Muscle layer of colon (tissue), 2 donors: ENCODE data around the gene PACC1.
A peak's percentile ranks its signal among the peaks of the same experiment; 100 is the strongest.
"Not testable (repeated sequence)": the region's sequence is repeated elsewhere in the genome, so short reads cannot be mapped to it uniquely, and the experiment has no call there.

ENCODE experiments used
- H3K27ac ChIP-seq: one replicate; pipeline ENCODE4 v1.7.0; 2013; ENCODE audit warnings: low read depth, mild to moderate bottlenecking, low read length, moderate library complexity
- H3K27me3 ChIP-seq, 2 donors: one replicate each; pipeline ENCODE4 v1.7.0; 2013; ENCODE audit warnings: low read length in 2 of 2, mild to moderate bottlenecking in 2 of 2; ENCODE audit not compliant: insufficient read depth in 2 of 2, control insufficient read depth in 1 of 2
- H3K36me3 ChIP-seq: one replicate; pipeline ENCODE4 v1.7.0; 2013; ENCODE audit warnings: mild to moderate bottlenecking, low read length; ENCODE audit not compliant: insufficient read depth
- H3K4me1 ChIP-seq: one replicate; pipeline ENCODE4 v1.7.0; 2013; ENCODE audit warnings: mild to moderate bottlenecking, low read length; ENCODE audit not compliant: insufficient read depth
- H3K4me3 ChIP-seq, 2 donors: one replicate each; pipeline ENCODE4 v1.7.0; 2013; ENCODE audit warnings: low read length in 2 of 2, low read depth in 1 of 2, mild to moderate bottlenecking in 1 of 2, moderate library complexity in 1 of 2
- H3K9ac ChIP-seq: one replicate; pipeline ENCODE4 v1.7.0; 2013; ENCODE audit warnings: low read length
- H3K9me3 ChIP-seq: one replicate; pipeline ENCODE4 v1.7.0; 2013; ENCODE audit warnings: mild to moderate bottlenecking, low read length
- donor health status: abdominal sarcoma.
- donor health status: Adenocarcinoma of cecum.

The PACC1 gene

DNA sequence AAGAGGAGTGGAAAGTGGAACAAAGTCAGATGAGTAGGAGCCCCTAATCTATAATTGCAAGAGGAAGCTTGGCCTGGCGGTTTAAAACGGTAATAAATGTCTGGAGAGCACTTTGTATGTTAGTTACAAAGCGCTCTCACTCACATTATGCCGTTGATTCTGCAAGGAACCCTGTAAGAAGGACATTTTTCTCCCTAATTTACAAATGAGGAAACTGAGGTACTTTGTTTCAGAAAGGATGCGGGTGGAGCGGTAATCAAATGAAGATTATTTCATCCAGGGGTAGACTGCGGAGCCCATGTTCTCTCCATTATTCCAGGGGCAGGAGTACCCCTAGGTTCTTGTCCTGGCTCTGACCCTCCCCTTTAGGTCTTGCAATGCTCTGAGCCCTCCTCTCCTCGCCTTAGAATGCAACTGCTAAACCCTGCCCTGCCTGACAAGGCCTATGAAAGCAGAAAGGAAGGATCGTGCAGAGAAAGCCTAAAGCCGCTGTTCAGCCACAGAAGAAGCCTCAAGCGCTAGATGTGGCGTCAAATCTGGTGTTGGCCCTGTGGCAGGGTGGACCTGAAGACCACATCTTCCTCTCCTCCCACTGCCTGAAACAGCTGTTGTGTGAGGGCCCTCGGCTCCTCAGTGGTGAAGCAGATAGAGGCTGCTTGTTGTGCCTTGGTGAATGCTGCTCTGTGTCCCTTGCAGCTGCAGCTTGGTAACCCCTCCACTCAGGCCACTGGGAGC, 588 bp upstream of the PACC1 start:
- Histone ChIP-seq H3K9me3 (no peaks in the 10 kb centered on the region), H3K4me3 (peak overlapping the region in 1 of 2 donors; percentile 88), H3K36me3 (no peaks in the 10 kb centered on the region), H3K4me1 (peaks cover 7% of the 10 kb centered on the region), H3K27me3 (no peaks in the 10 kb centered on the region), H3K27ac (peak overlapping the region; percentile 52), H3K9ac (no peak overlapping the region)

DNA sequence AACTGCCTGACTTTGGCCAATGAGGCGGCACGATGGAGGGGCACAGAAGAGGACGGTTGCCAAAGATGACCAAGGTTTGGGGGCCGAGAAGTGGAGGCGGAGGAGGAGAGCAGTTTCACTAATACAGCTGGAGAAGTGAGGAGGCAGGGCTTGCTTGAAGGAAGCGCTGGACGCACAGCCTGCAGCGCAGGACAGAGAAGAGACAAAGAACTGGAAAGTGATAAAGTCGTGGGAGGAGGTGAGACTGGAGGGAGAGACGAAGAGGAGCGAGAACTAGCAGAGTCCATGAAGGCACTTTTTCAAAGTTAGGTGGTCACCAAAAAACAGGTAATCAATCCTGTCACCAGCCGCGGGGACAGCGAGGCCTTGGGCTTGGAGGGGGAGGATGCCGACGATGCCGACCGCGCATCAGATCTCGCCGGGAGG, 771 bp downstream of the PACC1 start:
- H3K27me3 ChIP-seq: no peaks in the 10 kb centered on the region
- H3K27ac ChIP-seq: no peak overlapping the region
- no peaks in the 10 kb centered on the region for H3K9me3 ChIP-seq
- peak overlapping the region; percentile 4 for H3K9ac ChIP-seq
- no peaks in the 10 kb centered on the region for H3K36me3 ChIP-seq
- H3K4me1 ChIP-seq: peaks cover 7% of the 10 kb centered on the region
- peak overlapping the region; percentile 88 to 89 for H3K4me3 ChIP-seq

DNA sequence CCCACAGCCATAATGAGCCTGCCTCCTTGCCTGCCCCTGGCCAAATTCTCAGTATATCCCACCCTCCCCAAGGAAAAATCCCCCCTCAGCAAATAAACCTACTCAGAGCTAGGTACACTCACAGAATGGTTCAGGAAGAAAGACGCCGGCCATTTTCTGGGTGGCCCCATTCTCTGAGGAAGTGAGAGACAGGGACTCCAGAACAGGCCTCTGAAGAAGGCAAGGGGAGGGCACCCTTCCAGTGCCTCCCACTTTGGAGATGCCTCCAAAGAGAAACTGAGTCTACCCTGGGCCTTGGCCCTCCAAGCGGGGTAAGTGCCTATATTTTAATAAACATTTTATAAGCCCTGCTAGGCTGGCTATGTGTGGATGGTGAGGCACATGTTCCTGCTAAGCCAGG, 2.3 kb downstream of the PACC1 start:
- Histone ChIP-seq H3K9me3 (no peaks in the 10 kb centered on the region), H3K27me3 (no peaks in the 10 kb centered on the region), H3K4me1 (peaks cover 7% of the 10 kb centered on the region), H3K9ac (no peak overlapping the region), H3K4me3 (no peak overlapping the region), H3K36me3 (no peaks in the 10 kb centered on the region), H3K27ac (no peak overlapping the region)

DNA sequence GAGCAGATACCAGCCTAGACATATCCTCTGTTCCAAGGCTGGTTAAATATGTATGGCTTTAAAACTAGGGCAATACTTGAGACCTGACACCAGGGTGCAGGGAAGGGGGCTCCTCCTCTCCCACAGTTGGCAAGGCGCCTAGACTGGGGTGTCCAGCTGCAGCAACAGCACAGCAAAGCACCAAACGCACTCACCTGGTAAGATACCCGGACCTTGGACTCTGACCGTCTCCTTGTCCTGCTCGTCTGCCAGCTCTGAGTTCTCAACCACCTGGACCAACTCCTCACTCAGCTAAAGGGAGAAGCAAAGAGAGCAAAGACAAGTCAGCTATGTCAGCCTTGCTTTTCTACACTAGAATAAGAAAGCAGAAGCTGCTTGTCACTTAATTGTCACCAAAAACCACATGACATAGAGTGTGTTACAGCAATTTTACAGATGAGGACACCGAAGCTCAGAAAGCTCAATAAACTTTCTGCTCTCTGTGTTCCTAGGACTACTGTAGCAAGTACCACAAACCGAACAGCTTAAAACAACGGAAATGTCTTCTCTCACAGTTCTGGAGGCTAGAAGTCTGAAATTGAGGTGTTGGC, 4.4 kb downstream of the PACC1 start:
- no peak overlapping the region for H3K27ac ChIP-seq

DNA sequence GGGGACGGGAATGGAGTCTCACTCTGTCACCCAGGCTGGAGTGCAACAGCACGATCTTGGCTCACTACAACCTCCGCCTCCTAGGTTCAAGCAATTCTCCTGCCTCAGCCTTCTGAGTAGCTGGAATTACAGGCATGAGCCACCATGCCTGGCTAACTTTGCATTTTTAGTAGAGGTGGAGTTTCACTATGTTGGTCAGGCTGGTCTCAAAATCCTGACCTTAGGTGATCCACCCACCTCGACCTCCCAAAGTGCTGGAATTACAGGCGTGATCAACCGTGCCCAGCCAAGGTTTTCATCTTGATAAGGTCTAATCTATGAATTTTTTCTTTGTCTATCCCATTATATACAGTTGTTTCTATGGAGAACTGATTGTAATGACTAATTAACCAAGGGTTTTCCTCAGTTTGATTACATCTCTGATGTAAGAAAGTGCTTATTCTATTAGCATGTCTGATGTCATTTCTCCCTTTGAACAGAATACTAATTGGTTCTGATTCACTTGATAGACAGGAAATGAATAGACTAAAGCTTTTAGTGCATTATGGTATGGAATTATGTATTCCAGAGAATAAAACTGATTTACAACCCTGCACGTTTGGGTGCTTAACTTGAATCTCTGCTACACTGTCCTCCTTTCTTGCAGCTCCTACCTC, 11.9 kb downstream of the PACC1 start:
- H3K9me3 ChIP-seq: no peaks in the 10 kb centered on the region
- no peaks in the 10 kb centered on the region for H3K4me1 ChIP-seq
- H3K4me3 ChIP-seq: no peak overlapping the region
- no peak overlapping the region for H3K9ac ChIP-seq
- no peaks in the 10 kb centered on the region for H3K27me3 ChIP-seq
- H3K27ac ChIP-seq: no peak overlapping the region
- no peaks in the 10 kb centered on the region for H3K36me3 ChIP-seq

More for the DNA sequence above, 4.4 kb downstream of the PACC1 start:
- Histone ChIP-seq H3K4me3 (no peak overlapping the region), H3K4me1 (peaks cover 7% of the 10 kb centered on the region), H3K27me3 (no peaks in the 10 kb centered on the region), H3K9me3 (no peaks in the 10 kb centered on the region), H3K36me3 (no peaks in the 10 kb centered on the region), H3K9ac (no peak overlapping the region)

DNA sequence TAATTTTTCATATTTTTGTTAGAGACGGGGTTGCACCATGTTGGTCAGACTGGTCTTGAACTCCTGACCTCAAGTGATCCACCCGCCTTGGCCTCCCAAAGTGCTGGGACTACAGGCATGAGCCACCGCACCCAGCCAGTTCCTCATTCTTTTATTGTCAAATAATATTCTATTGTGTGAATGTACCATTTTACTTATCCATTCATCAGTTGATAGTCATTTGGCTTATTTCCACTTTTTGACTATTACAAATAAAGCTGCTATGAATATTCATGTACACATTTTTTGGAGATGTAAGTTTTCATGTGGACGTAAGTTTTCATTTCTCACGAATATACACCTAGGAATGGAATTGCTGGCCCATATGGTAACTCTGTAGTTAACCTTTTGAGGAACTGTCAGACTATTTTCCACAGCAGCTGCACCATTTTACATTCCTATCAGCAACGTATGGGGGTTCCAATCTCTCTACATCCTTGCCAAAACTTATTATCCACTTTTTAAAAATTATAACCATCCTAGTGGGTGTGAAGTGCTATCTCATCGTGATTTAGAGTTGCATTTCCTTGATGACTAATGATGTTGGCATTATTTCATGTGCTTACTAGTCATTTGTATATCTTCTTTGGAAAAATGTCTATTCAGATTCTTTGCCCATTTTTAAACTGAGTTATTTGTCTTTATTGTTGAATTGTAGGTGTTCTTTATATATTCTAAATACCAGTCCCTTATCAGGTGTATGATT, 12.7 kb downstream of the PACC1 start:
- Histone ChIP-seq H3K4me3 (no peak overlapping the region), H3K4me1 (no peaks in the 10 kb centered on the region), H3K9me3 (no peaks in the 10 kb centered on the region), H3K9ac (no peak overlapping the region), H3K36me3 (no peaks in the 10 kb centered on the region), H3K27me3 (no peaks in the 10 kb centered on the region), H3K27ac (no peak overlapping the region)

DNA sequence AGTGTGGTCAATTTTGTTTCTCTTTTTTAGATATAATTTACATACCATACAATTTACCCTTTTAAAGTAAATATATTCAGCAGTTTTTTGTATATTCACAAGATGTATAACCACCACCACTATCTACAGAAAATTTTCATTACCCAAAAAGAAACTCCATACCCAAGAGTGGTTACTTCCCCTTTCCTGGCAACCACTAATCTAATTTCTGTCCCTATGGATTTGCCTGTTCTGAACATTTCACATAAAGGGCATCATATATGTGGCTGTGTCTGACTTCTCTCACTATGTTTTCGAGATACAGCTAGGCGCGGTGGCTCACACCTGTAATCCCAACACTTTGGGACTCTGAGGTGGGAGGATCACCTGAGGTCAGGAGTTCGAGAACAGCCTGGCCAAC, 13.6 kb downstream of the PACC1 start:
- H3K9me3 ChIP-seq: no peaks in the 10 kb centered on the region
- no peaks in the 10 kb centered on the region for H3K27me3 ChIP-seq
- H3K4me1 ChIP-seq: no peaks in the 10 kb centered on the region
- H3K4me3 ChIP-seq: no peak overlapping the region
- no peak overlapping the region for H3K27ac ChIP-seq
- H3K36me3 ChIP-seq: no peaks in the 10 kb centered on the region
- no peak overlapping the region for H3K9ac ChIP-seq

DNA sequence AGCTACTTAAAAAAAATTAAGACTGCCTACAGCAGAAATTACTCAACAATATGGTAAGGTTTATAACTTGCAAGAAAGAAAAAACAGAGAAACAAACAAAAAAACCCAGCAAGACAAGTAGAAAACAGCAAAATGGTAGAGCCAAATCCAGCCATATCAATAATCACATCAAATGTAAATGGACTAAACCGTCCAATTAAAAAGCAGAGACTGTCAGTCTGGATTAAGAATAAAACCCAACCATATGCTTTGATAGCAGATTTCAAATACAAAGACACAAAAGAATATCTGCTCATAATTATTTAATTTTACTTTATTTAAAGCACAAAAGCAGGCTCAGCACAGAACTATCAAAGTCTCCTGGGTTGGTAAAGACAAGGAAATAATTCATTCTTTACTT, 17.5 kb downstream of the PACC1 start:
- Histone ChIP-seq H3K27me3 (no peaks in the 10 kb centered on the region), H3K4me3 (no peak overlapping the region), H3K36me3 (no peaks in the 10 kb centered on the region), H3K9ac (no peak overlapping the region), H3K27ac (no peak overlapping the region), H3K4me1 (no peaks in the 10 kb centered on the region), H3K9me3 (no peaks in the 10 kb centered on the region)

DNA sequence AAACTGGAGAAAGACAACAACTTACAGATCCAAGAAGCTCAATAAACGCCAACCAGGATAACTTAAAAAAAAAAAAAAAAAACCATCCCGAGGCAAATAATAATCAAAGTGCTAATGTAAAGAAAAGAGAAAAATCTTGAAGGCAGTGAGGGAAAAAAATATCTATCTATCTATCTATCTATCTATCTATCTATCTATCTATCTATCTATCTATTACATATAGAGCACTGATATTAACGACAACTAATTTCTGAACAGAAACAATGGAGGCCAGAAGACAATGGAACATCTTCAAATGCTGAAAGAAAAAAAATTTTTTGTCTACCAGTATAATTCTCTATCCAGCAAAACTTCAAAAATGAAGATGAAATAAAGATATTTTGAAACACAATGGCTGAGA, 18.0 kb downstream of the PACC1 start:
- no peak overlapping the region for H3K4me3 ChIP-seq
- no peaks in the 10 kb centered on the region for H3K9me3 ChIP-seq
- no peaks in the 10 kb centered on the region for H3K4me1 ChIP-seq
- no peaks in the 10 kb centered on the region for H3K27me3 ChIP-seq
- H3K36me3 ChIP-seq: no peaks in the 10 kb centered on the region
- H3K27ac ChIP-seq: no peak overlapping the region
- no peak overlapping the region for H3K9ac ChIP-seq

DNA sequence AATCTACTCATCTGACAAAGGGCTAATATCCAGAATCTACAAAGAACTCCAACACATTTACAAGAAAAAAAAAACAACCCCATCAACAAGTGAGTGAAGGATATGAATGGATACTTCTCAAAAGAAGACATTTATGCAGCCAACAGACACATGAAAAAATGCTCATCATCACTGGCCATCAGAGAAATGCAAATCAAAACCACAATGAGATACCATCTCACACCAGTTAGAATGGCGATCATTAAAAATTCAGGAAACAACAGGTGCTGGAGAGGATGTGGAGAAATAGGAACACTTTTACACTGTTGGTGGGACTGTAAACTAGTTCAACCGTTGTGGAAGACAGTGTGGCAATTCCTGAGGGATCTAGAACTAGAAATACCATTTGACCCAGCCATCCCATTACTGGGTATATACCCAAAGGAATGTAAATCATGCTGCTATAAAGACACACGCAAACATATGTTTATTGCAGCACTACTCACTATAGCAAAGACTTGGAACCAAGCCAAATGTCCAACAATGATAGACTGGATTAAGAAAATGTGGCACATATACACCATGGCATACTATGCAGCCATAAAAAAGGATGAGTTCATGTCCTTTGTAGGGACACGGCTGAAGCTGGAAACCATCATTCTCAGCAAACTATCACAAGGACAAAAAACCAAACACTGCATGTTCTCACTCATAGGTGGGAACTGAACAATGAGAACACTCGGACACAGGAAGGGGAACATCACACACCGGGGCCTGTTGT, 18.8 kb downstream of the PACC1 start:
- H3K9ac ChIP-seq, H3K27me3 ChIP-seq, H3K9me3 ChIP-seq, H3K27ac ChIP-seq, H3K4me1 ChIP-seq, H3K4me3 ChIP-seq, H3K36me3 ChIP-seq: not testable (repeated sequence)
